ENCODE data around the gene PHYHD1. TPM values are rescaled to one million over a fixed set of nuclear protein-coding genes. Genes with fewer than 3 reads are reported as not detected.

The PHYHD1 gene
- polyA plus RNA-seq, 1 experiment, result 9.3 TPM

GRCh38 chr9:128901379-128901778 is 19.4 kb upstream of the PHYHD1 start:
- no peak for TF ChIP-seq CTCF (IDR thresholded peaks at IDR 0.05; ENCODE audit: low read depth, low read length)
- POLR2A ChIA-PET, result interaction anchor here (0.6 kb wide), 2 partner anchors 19 to 796 kb away, joined by 3 to 4 read pairs; no protein-coding TSS in a partner anchor
- no peaks in the 10 kb centered on the region for H3K27me3 ChIP-seq (ENCODE audit: control insufficient read depth, insufficient read depth, low read length)
- CTCF ChIA-PET, result interaction anchor here (0.8 kb wide), 1 partner anchor 38 kb away, joined by 3 read pairs; no protein-coding TSS in a partner anchor
- H3K27ac ChIP-seq (ENCODE audit: low read depth, low read length), result no peak overlapping the region
- no peak overlapping the region for H3K4me3 ChIP-seq (ENCODE audit: low read depth, low read length)
- no peaks in the 10 kb centered on the region; the same call in 1 of the 2 replicates for H3K9me3 ChIP-seq (ENCODE audit: control insufficient read depth, insufficient read depth, low read length)
- DNase-seq (ENCODE audit: low read depth, low spot score), result no peak

GRCh38 chr9:128901822-128902221 is 19.0 kb upstream of the PHYHD1 start:
- Histone ChIP-seq H3K27ac (ENCODE audit: low read depth, low read length) (peak overlapping the region; percentile 21), H3K4me3 (ENCODE audit: low read depth, low read length) (no peak overlapping the region), H3K9me3 (ENCODE audit: control insufficient read depth, insufficient read depth, low read length) (no peaks in the 10 kb centered on the region; the same call in 1 of the 2 replicates), H3K27me3 (ENCODE audit: control insufficient read depth, insufficient read depth, low read length) (no peaks in the 10 kb centered on the region)
- ChIA-PET CTCF (no interaction called here), POLR2A (interaction anchor here (0.6 kb wide), 1 partner anchor 18 kb away, joined by 3 read pairs; no protein-coding TSS in a partner anchor)
- no peak for DNase-seq (ENCODE audit: low read depth, low spot score)
- no peak for TF ChIP-seq CTCF (IDR thresholded peaks at IDR 0.05; ENCODE audit: low read depth, low read length)

- H3K27me3 ChIP-seq (ENCODE audit: control insufficient read depth, insufficient read depth, low read length), result no peaks in the 10 kb centered on the region
- DNase-seq (ENCODE audit: low read depth, low spot score), result no peak
- no peak overlapping the region for H3K4me3 ChIP-seq (ENCODE audit: low read depth, low read length)
- POLR2A ChIA-PET, result no interaction called here
- no peak for TF ChIP-seq CTCF (IDR thresholded peaks at IDR 0.05; ENCODE audit: low read depth, low read length)
- H3K9me3 ChIP-seq (ENCODE audit: control insufficient read depth, insufficient read depth, low read length), result peaks cover 4% of the 10 kb centered on the region; the same call in 1 of the 2 replicates
- CTCF ChIA-PET, result no interaction called here
- H3K27ac ChIP-seq (ENCODE audit: low read depth, low read length), result peak overlapping the region; percentile 21
These were observed 18.3 kb upstream of the PHYHD1 start for GRCh38 chr9:128902351-128903078.

GRCh38 chr9:128903079-128903461 is 17.7 kb upstream of the PHYHD1 start:
- ChIA-PET CTCF (interaction anchor here (0.7 kb wide), 1 partner anchor 22 kb away, joined by 4 read pairs; no protein-coding TSS in a partner anchor), POLR2A (interaction anchor here (0.6 kb wide), 1 partner anchor 165 kb away, joined by 3 read pairs; no protein-coding TSS in a partner anchor)
- H3K27me3 ChIP-seq (ENCODE audit: control insufficient read depth, insufficient read depth, low read length), result no peaks in the 10 kb centered on the region
- H3K4me3 ChIP-seq (ENCODE audit: low read depth, low read length), result no peak overlapping the region
- H3K9me3 ChIP-seq (ENCODE audit: control insufficient read depth, insufficient read depth, low read length), result peaks cover 9% of the 10 kb centered on the region; the same call in 1 of the 2 replicates
- H3K27ac ChIP-seq (ENCODE audit: low read depth, low read length), result no peak overlapping the region
- TF ChIP-seq CTCF (IDR thresholded peaks at IDR 0.05; ENCODE audit: low read depth, low read length), result no peak
- no peak for DNase-seq (ENCODE audit: low read depth, low spot score)
